Upper lobe of left lung (tissue), 4 donors: ENCODE results near the gene IPO9.

ENCODE experiments used
- CTCF ChIP-seq, 6 experiments: fragments of 450-650 bp in 4 of 6; fragments of 200-600 bp in 2 of 6; sonication (generic) in 2 of 6; IDR thresholded peaks; one replicate each; pipeline ENCODE4 v1.5.1; 2016 to 2019; ENCODE audit warnings: antibody characterized with exemption in 6 of 6
- POLR2AphosphoS5 ChIP-seq, 2 donors: sonication (generic); formaldehyde crosslinking; IDR thresholded peaks; one replicate each; pipeline ENCODE4 v1.5.1; 2017; ENCODE audit warnings: antibody characterized with exemption in 2 of 2

- TF ChIP-seq CTCF (IDR thresholded peaks at IDR 0.05) (no peak), POLR2AphosphoS5 (IDR thresholded peaks at IDR 0.05) (no peak)
These were observed 83.9 kb downstream of the IPO9 start for GRCh38 chr1:201912832-201913231.
